Hepatocyte (in vitro differentiated cells): ENCODE results near the gene KLHL30.

Source experiments
- CTCF ChIP-seq: fragments of 200-600 bp; sonication (generic); IDR thresholded peaks from 2 replicates; pipeline ENCODE4 v1.5.1; 2016; ENCODE audit warnings: antibody characterized with exemption, mild to moderate bottlenecking; ENCODE audit not compliant: poor library complexity
- EZH2 ChIP-seq: fragments of 200-600 bp; sonication (generic); IDR thresholded peaks from 2 replicates; pipeline ENCODE4 v1.6.1; 2016; ENCODE audit warnings: antibody characterized with exemption, mild to moderate bottlenecking, borderline replicate concordance
- EZH2phosphoT487 ChIP-seq: fragments of 200-600 bp; sonication (generic); IDR thresholded peaks from one replicate; pipeline ENCODE4 v1.6.1; 2018; ENCODE audit warnings: antibody characterized with exemption, mild to moderate bottlenecking, low read depth, moderate library complexity; ENCODE audit not compliant: unreplicated experiment, severe bottlenecking

- no peak for TF ChIP-seq CTCF
- TF ChIP-seq EZH2 = no peak
- TF ChIP-seq EZH2phosphoT487 = no peak
These were observed 42.1 kb downstream of the KLHL30 start for GRCh38 chr2:238180554-238180953.
